Stimulated activated naive CD8-positive, alpha-beta T cell treated with anti-CD3 and anti-CD28 coated beads, Interleukin-15, Interleukin-2, amounts not matched to agents 100 ng/mL and 50 ng/mL, for 24 hours (primary cell): ENCODE results near the gene HMGB2.
A peak's percentile ranks its signal among the peaks of the same experiment; 100 is the strongest.

Experiments used
- H3K27ac Mint-ChIP-seq: one replicate; pipeline ENCODE4 v1.8.0; 2021; ENCODE audit warnings: mild to moderate bottlenecking, mixed read lengths
- H3K27me3 Mint-ChIP-seq: one replicate; pipeline ENCODE4 v1.8.0; 2021; ENCODE audit warnings: mixed read lengths
- H3K36me3 Mint-ChIP-seq: one replicate; pipeline ENCODE4 v1.8.0; 2021; ENCODE audit warnings: low read depth, mixed read lengths
- H3K4me1 Mint-ChIP-seq: one replicate; pipeline ENCODE4 v1.8.0; 2021; ENCODE audit warnings: low read depth, mixed read lengths
- H3K4me3 Mint-ChIP-seq: one replicate; pipeline ENCODE4 v1.8.0; 2021; ENCODE audit warnings: mild to moderate bottlenecking, mixed read lengths
- H3K9me3 Mint-ChIP-seq: one replicate; pipeline ENCODE4 v1.8.0; 2021; ENCODE audit warnings: mixed read lengths

HMGB2 gene

GRCh38 chr4:173318648-173319211 is 15.4 kb downstream of the HMGB2 start:
- Mint-ChIP-seq H3K27me3 (no peaks in the 10 kb centered on the region), H3K27ac (no peak overlapping the region), H3K36me3 (peaks cover 23% of the 10 kb centered on the region)

GRCh38 chr4:173318240-173318639 is 15.9 kb downstream of the HMGB2 start:
- no peaks in the 10 kb centered on the region for H3K27me3 Mint-ChIP-seq
- no peak overlapping the region for H3K4me3 Mint-ChIP-seq
- peaks cover 23% of the 10 kb centered on the region for H3K36me3 Mint-ChIP-seq
- no peaks in the 10 kb centered on the region for H3K9me3 Mint-ChIP-seq
- H3K27ac Mint-ChIP-seq = no peak overlapping the region
- H3K4me1 Mint-ChIP-seq = peaks cover 10% of the 10 kb centered on the region

More at GRCh38 chr4:173318648-173319211, 15.4 kb downstream of the HMGB2 start:
- Mint-ChIP-seq H3K9me3 (no peaks in the 10 kb centered on the region), H3K4me1 (peaks cover 10% of the 10 kb centered on the region), H3K4me3 (no peak overlapping the region)

GRCh38 chr4:173317004-173317403 is 17.2 kb downstream of the HMGB2 start:
- peaks cover 23% of the 10 kb centered on the region for H3K36me3 Mint-ChIP-seq
- no peaks in the 10 kb centered on the region for H3K27me3 Mint-ChIP-seq
- H3K4me3 Mint-ChIP-seq = no peak overlapping the region
- H3K9me3 Mint-ChIP-seq = no peaks in the 10 kb centered on the region
- H3K27ac Mint-ChIP-seq = no peak overlapping the region
- H3K4me1 Mint-ChIP-seq = peaks cover 10% of the 10 kb centered on the region

GRCh38 chr4:173316060-173316459 is 18.1 kb downstream of the HMGB2 start:
- Mint-ChIP-seq H3K9me3 (no peaks in the 10 kb centered on the region), H3K27me3 (no peaks in the 10 kb centered on the region), H3K4me3 (no peak overlapping the region), H3K4me1 (peaks cover 10% of the 10 kb centered on the region), H3K36me3 (peaks cover 13% of the 10 kb centered on the region), H3K27ac (no peak overlapping the region)

GRCh38 chr4:173314715-173315114 is 19.4 kb downstream of the HMGB2 start:
- no peaks in the 10 kb centered on the region for H3K9me3 Mint-ChIP-seq
- peaks cover 15% of the 10 kb centered on the region for H3K36me3 Mint-ChIP-seq
- H3K4me3 Mint-ChIP-seq = no peak overlapping the region

GRCh38 chr4:173311368-173311767 is 22.8 kb downstream of the HMGB2 start:
- no peaks in the 10 kb centered on the region for H3K9me3 Mint-ChIP-seq
- H3K27ac Mint-ChIP-seq = no peak overlapping the region

More at GRCh38 chr4:173314715-173315114, 19.4 kb downstream of the HMGB2 start:
- no peaks in the 10 kb centered on the region for H3K27me3 Mint-ChIP-seq
- H3K27ac Mint-ChIP-seq = no peak overlapping the region
- H3K4me1 Mint-ChIP-seq = peaks cover 10% of the 10 kb centered on the region

GRCh38 chr4:173307778-173308177 is 26.4 kb downstream of the HMGB2 start:
- H3K27me3 Mint-ChIP-seq = no peaks in the 10 kb centered on the region
- no peak overlapping the region for H3K27ac Mint-ChIP-seq
- no peaks in the 10 kb centered on the region for H3K4me1 Mint-ChIP-seq
- H3K36me3 Mint-ChIP-seq = peaks cover 17% of the 10 kb centered on the region
- H3K4me3 Mint-ChIP-seq = no peak overlapping the region
- H3K9me3 Mint-ChIP-seq = no peaks in the 10 kb centered on the region

More at GRCh38 chr4:173311368-173311767, 22.8 kb downstream of the HMGB2 start:
- no peaks in the 10 kb centered on the region for H3K27me3 Mint-ChIP-seq
- H3K4me1 Mint-ChIP-seq = no peaks in the 10 kb centered on the region
- H3K4me3 Mint-ChIP-seq = no peak overlapping the region
- H3K36me3 Mint-ChIP-seq = peaks cover 5% of the 10 kb centered on the region

- H3K27me3 Mint-ChIP-seq = no peaks in the 10 kb centered on the region
- H3K4me3 Mint-ChIP-seq = no peak overlapping the region
- peaks cover 22% of the 10 kb centered on the region for H3K36me3 Mint-ChIP-seq
- peaks cover 7% of the 10 kb centered on the region for H3K4me1 Mint-ChIP-seq
- H3K9me3 Mint-ChIP-seq = no peaks in the 10 kb centered on the region
- no peak overlapping the region for H3K27ac Mint-ChIP-seq
These were observed 32.5 kb downstream of the HMGB2 start for GRCh38 chr4:173301518-173302201.

GRCh38 chr4:173294444-173294843 is 39.7 kb downstream of the HMGB2 start:
- Mint-ChIP-seq H3K9me3 (no peaks in the 10 kb centered on the region), H3K4me3 (no peak overlapping the region), H3K27me3 (no peaks in the 10 kb centered on the region), H3K4me1 (peaks cover 5% of the 10 kb centered on the region), H3K36me3 (peaks cover 14% of the 10 kb centered on the region), H3K27ac (no peak overlapping the region)

- H3K27ac Mint-ChIP-seq = no peak overlapping the region
- no peaks in the 10 kb centered on the region for H3K9me3 Mint-ChIP-seq
- H3K4me1 Mint-ChIP-seq = peaks cover 13% of the 10 kb centered on the region
- H3K36me3 Mint-ChIP-seq = peaks cover 14% of the 10 kb centered on the region
- H3K27me3 Mint-ChIP-seq = no peaks in the 10 kb centered on the region
- no peak overlapping the region for H3K4me3 Mint-ChIP-seq
These were observed 40.5 kb downstream of the HMGB2 start for GRCh38 chr4:173293663-173294062.

- peaks cover 9% of the 10 kb centered on the region for H3K36me3 Mint-ChIP-seq
- no peak overlapping the region for H3K27ac Mint-ChIP-seq
- H3K27me3 Mint-ChIP-seq = no peaks in the 10 kb centered on the region
- H3K4me3 Mint-ChIP-seq = no peak overlapping the region
- H3K4me1 Mint-ChIP-seq = peaks cover 18% of the 10 kb centered on the region
- no peaks in the 10 kb centered on the region for H3K9me3 Mint-ChIP-seq
These were observed 42.3 kb downstream of the HMGB2 start for GRCh38 chr4:173291899-173292298.

- no peaks in the 10 kb centered on the region for H3K27me3 Mint-ChIP-seq
- peaks cover 9% of the 10 kb centered on the region for H3K9me3 Mint-ChIP-seq
- H3K4me1 Mint-ChIP-seq = peaks cover 18% of the 10 kb centered on the region
- H3K4me3 Mint-ChIP-seq = peak overlapping the region; percentile 35
- peaks cover 27% of the 10 kb centered on the region for H3K36me3 Mint-ChIP-seq
- H3K27ac Mint-ChIP-seq = no peak overlapping the region
These were observed 44.8 kb downstream of the HMGB2 start for GRCh38 chr4:173289353-173289727.

- no peaks in the 10 kb centered on the region for H3K27me3 Mint-ChIP-seq
- H3K36me3 Mint-ChIP-seq = peaks cover 31% of the 10 kb centered on the region
- peak overlapping the region; percentile 35 for H3K4me3 Mint-ChIP-seq
- peaks cover 18% of the 10 kb centered on the region for H3K4me1 Mint-ChIP-seq
- peaks cover 9% of the 10 kb centered on the region for H3K9me3 Mint-ChIP-seq
- peak overlapping the region; percentile 28 for H3K27ac Mint-ChIP-seq
These were observed 45.3 kb downstream of the HMGB2 start for GRCh38 chr4:173288698-173289352.

- Mint-ChIP-seq H3K27ac (peak overlapping the region; percentile 28), H3K4me3 (no peak overlapping the region), H3K36me3 (peaks cover 31% of the 10 kb centered on the region)
These were observed 45.9 kb downstream of the HMGB2 start for GRCh38 chr4:173288296-173288695.

GRCh38 chr4:173287486-173287885 is 46.7 kb downstream of the HMGB2 start:
- no peak overlapping the region for H3K27ac Mint-ChIP-seq
- H3K36me3 Mint-ChIP-seq = peaks cover 34% of the 10 kb centered on the region
- peaks cover 9% of the 10 kb centered on the region for H3K9me3 Mint-ChIP-seq
- H3K27me3 Mint-ChIP-seq = no peaks in the 10 kb centered on the region
- H3K4me1 Mint-ChIP-seq = peaks cover 18% of the 10 kb centered on the region
- H3K4me3 Mint-ChIP-seq = no peak overlapping the region

More at GRCh38 chr4:173288296-173288695, 45.9 kb downstream of the HMGB2 start:
- H3K9me3 Mint-ChIP-seq = peaks cover 9% of the 10 kb centered on the region
- H3K4me1 Mint-ChIP-seq = peaks cover 18% of the 10 kb centered on the region
- H3K27me3 Mint-ChIP-seq = no peaks in the 10 kb centered on the region
